ENCODE results near the gene KCNT1.

DNA sequence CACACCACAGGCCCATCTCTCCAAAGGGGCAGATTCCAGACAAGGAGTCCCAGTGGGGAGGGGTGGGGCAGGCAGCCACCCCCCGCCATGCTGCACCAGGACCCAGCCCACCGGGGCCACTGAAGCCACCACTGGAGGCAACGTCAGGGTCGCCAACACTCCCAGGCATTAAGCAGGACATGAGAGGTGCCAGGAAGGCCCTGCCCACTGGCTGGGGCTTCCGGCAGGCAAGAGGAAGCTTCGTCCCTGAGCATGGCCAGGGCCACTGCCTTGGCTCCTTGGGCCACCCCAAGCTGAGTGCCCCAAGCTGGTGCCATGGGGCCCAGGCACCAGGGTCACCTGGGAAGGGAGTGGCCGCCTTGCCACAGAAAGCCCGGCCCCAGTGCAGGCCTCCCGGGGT is 17.5 kb downstream of the KCNT1 start:
- TF ChIP-seq, protein P1, sequence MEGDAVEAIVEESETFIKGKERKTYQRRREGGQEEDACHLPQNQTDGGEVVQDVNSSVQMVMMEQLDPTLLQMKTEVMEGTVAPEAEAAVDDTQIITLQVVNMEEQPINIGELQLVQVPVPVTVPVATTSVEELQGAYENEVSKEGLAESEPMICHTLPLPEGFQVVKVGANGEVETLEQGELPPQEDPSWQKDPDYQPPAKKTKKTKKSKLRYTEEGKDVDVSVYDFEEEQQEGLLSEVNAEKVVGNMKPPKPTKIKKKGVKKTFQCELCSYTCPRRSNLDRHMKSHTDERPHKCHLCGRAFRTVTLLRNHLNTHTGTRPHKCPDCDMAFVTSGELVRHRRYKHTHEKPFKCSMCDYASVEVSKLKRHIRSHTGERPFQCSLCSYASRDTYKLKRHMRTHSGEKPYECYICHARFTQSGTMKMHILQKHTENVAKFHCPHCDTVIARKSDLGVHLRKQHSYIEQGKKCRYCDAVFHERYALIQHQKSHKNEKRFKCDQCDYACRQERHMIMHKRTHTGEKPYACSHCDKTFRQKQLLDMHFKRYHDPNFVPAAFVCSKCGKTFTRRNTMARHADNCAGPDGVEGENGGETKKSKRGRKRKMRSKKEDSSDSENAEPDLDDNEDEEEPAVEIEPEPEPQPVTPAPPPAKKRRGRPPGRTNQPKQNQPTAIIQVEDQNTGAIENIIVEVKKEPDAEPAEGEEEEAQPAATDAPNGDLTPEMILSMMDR (IDR thresholded peaks at IDR 0.05) = no peak
- TF ChIP-seq POLR2A (IDR thresholded peaks at IDR 0.05) = no peak

Data from breast epithelium (tissue), 3 donors.